ENCODE measurements around the gene EEPD1. TPM values are rescaled to one million over a fixed set of nuclear protein-coding genes. Genes with fewer than 3 reads are reported as not detected.
"Not testable (repeated sequence)": the region's sequence is repeated elsewhere in the genome, so short reads cannot be mapped to it uniquely, and the experiment has no call there.

The EEPD1 gene
- total RNA-seq, result under 1 TPM; 0.40 to 0.48 TPM

DNA sequence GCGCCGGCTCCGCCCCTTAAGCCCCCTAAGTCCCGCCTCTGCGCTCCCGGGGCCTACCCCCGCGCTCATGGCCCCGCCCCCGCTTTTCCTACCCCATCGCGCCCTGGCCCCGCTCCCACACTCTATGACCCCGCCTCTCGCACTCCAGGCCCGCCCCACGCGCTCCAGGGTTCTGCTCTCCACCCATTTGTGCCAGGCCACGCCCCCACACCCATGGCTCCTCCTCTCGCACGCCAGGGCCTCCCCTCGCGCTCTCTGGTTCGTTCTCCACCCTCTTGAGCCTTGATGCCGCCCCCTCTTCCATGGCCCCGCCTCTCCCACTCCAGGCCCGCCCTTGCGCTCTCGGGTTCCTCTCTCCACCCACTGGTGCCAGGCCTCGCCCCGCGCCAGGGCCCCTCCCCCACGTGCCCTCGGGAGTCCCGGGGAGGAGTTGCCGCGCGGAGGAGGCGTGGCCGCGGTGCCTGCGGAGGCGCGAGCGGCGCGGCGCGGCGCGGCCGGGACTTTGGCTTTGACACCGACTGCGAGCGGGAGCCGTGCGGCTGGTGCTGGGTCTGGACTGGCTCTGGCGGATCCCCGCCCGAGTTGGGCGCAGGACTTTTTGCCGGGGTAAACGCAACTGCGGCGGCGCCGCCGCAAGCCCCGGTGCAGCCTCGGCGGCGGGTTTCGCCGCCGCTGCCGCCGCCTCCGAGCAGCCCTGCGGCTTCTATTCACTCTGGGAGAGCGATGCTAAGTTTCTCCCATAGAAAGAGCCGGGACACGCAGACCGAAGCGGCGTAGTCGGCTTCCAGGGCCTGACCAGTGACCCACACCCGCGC is at the start of gene EEPD1:
EEPD1 (plus strand) TSS at position 499 of the 815 bp plus-strand sequence. CDS start 1,071 bp downstream, outside the sequence.
- CTCF ChIA-PET, result interaction anchor here (1.3 kb wide), 1 partner anchor 135 kb away, joined by 3 read pairs; no protein-coding TSS in a partner anchor
- POLR2A ChIA-PET, result no interaction called here

DNA sequence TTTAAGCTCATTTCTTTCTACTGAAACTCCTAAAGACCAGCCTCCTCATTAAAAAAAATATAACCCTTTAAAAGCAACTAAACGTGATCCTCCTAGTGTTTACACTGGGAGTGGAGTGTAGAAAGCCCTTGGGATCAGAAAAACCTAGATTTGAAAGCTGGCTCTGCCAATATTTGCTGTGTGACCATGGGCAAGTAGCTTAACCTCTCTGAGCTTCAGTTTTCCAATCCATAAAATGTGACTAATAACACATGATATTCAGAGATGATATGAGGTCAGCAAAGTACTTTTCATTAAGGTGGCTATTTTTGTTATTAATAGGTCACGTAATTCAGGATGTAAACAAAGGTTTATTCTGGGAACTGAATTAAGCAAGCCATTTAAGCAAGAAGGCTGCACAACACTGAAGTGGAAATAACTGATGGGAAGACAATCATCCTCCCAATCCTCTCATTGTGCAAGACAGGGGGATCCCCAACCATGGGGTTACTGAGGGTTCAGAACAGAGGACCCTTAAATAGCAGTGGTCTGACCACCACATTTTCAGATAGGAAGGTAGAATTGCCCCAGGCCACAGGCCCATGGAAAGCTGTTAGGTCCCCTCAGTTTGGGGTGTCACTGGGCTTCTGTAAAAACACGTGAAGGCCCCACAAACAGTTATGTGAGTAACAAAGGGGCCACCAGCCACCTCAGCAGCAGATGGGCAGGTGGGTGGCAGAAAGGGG is 49.1 kb upstream of the EEPD1 start:
- CTCF ChIA-PET, result no interaction called here
- POLR2A ChIA-PET, result no interaction called here

DNA sequence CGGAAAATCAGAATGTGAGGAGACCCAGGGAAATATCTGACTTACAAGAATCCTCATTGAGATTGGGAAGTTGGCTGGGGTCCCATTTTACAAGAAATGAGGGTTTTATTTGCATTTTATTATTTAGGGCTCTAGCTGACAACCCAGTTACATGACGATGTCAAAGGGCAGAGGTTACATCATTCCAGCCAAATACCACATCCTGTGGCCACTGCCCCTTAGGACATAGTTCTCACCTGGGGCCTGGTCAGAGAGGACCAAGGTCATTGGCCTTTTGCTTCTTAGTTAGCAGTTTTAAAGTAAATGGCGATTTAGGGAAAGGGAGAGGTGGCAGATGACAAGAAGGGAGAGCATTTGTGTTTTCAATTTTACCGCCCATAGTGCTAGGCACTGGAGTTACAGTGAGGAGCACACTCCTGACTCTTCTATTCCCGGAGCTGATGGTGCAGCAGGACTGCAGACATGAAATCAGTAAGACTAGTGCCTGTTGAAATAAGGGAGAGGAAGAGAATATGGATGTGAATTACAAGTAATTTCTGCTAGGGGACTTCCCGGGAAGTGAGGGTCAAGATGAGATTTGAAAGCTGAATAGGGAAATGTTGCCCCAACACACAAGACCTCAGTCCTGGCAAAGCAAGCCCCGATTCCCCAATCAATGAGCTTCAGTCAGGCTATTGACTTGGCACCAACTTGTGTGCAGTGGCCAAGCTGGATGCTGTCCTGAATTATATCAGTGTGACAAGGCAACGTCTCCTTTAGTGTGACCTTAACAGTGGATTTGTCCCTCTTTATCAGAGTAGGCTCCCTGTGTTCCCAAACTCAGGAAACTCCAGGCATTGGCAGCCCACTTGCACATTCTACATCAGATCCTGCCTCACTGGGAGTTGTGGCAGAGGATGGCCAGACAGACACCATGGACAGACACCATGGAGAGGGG is 45.8 kb upstream of the EEPD1 start:
- POLR2A ChIA-PET, CTCF ChIA-PET: not testable (repeated sequence)

DNA sequence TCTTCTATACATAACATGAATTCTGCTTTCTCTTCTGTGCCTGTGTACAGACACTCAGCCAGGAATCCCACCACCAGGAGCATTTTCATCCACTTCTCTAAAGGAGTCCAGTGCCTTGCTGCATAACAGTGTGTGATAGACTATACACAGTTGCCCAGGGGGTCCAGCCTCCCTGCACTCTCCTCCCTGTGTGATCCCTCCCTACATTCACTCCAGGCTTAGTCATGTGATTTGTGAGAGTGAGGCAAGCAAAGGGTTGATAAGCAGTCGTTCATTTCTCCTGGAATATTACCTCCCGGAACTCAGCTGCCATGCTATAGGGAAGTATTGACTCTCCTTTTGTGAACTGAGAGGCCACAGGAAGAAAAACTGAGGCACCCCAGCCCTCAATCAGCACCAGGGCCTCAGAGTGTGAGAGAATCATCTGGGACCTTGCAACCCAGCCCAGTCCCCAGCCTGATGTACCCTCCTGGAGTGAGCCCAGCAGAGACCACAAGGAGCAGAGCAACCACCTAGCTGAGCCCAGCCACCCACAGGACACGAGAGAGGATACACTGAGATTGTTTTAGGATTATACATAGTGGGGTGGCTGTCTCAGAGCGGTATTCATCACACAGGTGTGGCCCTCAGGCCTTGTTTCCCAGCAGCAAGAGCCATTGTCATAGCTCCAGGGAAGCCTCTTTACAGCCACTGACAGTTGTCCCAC is 45.0 kb upstream of the EEPD1 start:
- ChIA-PET CTCF (no interaction called here), POLR2A (no interaction called here)

DNA sequence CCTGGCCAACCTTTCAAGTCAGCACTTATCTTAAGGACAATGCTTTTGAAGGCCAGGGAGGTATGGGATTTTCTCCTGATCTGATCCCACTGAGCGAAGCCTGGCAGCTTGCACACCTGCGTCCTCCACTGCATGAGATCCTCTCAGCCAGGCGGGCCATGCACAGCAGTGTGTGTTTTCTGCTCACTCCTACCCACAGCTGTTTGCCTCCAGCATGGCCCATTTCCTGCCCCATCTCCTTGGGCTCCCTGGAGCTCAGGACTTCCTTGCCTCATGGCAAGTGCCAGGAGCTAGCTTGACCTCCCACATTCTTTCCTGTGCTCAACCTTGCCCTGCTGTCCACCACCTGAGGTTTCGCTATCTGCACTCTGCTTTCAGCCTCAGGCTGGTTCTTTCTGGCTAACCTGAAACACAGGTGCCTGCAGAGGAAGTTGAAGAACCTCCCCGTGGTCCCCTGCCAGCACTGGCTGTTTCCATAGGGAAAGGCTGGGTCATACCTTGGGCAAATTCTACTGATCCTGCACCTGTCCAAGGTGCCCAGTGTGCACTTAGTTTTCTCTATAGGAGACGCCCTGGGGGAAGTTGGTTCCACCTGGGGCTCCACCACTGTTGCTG is 43.9 kb upstream of the EEPD1 start:
- CTCF ChIA-PET, result no interaction called here
- POLR2A ChIA-PET, result no interaction called here

DNA sequence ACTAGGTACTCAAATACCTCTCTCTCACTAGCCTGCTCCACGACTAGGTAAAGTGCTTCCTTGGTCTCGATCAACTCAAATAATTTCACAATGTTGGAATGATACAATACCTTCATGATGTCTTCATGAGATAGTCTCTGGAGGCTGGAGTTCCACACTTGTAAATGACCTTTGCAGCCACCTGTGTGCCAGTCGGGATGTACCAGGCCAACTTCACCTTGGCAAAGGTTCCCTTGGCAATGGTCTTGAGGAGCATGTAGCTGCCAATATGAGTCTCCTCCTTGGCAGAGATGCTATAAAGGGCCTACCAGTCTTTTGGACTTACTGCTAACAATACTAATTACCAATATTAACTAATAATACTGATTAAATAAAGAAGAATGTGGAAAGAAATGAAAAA is 42.5 kb upstream of the EEPD1 start:
- CTCF ChIA-PET, result no interaction called here
- POLR2A ChIA-PET, result no interaction called here

DNA sequence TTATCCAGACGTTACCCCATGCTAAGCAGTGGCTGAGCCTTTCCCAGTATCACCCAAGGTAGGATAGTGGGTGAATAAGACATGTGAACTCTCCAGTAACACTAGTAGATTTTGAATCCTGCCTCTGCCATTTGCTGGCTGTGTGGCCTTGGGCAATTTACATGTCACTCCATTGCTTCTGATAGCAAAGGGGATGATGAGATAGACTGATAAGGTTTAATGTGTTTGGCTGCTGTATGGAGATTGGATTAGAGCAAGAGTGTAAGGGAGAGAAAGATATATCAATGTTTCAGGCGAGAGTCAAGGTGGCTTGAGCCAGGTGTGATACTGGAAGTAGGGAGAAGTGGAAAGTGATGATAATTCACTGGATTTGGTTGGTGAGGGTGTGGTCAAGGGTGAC is 40.1 kb upstream of the EEPD1 start:
- POLR2A ChIA-PET, result no interaction called here
- CTCF ChIA-PET, result no interaction called here

DNA sequence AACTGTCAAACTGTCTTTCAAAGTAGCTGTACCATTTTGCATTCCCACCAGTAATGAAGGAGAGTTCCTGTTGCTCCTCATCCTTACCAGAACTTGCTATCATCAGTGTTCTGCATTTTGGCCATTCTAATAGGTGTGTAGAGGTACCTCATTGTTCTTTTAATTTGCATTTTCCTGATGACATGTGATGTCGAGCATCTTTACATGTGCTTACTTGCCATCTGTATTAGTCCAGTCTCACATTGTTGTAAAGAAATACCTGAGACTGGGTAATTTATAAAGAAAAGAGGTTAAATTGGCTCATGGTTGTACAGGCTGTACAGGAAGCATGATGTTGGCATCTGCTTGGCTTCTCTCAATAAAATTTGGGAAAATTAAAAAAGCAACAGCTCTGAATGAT is 38.7 kb upstream of the EEPD1 start:
- ChIA-PET POLR2A (no interaction called here), CTCF (no interaction called here)

DNA sequence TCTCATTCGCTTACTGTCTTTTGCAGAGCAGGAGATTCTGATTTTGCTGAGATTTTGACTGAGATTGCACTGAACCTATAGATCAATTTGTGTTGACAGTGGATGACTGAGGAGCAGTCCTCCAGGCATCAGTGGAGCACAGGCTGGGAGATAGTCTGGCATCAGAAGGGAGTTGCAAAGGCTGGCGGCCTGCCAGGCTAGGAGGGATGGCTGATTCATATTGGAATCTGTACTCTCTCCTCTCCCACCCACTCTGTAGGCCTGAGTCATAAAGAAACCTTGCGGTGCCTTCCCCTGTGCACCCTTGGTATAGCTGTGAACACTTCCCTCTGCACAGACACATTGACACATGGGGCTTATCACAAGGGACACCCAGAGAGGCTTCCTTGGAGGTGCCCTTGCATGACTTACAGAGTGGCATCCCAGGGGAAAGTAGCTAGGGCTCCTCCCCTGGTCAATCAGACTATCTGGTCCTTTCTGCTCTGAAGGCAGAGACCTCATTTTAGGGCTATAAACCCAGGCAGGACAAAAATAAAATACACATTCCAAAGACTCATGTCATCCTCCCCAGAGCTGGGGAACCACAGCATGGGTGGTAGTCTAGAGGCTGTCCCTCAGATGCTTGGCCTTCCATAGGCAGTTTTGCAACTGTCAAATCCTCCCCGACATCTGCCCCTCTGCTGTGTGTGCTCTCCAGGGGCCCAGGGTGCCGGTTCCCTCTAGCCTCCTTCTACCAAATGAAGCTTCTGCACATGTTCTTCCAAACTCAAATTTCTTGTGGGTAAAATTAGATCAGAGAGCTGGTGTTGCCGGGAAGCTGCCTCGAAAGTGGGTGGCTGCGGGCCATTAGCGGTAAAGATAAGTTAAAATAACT is 37.4 kb upstream of the EEPD1 start:
- ChIA-PET POLR2A (no interaction called here), CTCF (interaction anchor here (0.8 kb wide), 1 partner anchor 40 kb away, joined by 3 read pairs; no protein-coding TSS in a partner anchor)

DNA sequence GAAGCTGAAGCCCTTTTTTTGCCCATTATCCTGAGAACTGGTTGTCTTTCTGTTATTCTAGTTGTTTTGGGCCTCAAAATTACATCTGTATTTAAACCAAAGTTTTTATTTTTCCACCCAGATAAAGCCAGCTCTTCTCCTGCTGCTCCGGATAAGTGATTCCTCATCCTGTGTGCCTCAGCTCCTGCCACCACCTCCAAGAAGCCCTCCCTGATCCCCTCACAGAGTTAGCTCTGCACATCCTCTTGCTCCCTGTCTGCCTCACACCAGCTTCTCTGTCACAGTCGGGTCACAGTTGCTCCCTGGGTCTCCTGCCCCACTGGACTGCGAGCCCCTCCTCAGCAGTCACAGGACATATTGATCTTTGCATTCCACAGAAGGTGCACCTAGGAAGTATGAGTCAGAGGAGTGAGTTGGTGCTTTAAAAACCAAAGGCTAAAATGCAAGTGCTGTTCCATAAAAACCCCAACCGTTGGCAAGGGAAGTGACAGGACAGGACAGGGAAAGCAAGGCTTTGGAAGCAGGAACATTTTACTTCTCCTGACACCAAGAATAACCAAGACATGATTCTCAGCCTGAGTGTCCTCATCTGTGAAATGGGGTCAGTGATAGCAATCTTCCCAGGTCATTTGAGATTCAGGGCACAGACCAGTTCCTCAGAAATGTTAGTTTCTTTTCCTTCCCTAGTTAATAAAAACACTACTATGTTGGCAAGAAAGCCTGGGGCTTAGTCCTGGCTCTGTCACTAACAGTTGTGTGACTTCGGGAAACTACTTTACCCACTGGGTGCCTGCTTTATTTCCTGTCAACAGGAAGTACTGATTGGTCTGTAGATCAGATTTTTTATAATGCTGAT is 36.5 kb upstream of the EEPD1 start:
- POLR2A ChIA-PET, result no interaction called here
- CTCF ChIA-PET, result interaction anchor here (0.8 kb wide), 1 partner anchor 39 kb away, joined by 3 read pairs; no protein-coding TSS in a partner anchor

DNA sequence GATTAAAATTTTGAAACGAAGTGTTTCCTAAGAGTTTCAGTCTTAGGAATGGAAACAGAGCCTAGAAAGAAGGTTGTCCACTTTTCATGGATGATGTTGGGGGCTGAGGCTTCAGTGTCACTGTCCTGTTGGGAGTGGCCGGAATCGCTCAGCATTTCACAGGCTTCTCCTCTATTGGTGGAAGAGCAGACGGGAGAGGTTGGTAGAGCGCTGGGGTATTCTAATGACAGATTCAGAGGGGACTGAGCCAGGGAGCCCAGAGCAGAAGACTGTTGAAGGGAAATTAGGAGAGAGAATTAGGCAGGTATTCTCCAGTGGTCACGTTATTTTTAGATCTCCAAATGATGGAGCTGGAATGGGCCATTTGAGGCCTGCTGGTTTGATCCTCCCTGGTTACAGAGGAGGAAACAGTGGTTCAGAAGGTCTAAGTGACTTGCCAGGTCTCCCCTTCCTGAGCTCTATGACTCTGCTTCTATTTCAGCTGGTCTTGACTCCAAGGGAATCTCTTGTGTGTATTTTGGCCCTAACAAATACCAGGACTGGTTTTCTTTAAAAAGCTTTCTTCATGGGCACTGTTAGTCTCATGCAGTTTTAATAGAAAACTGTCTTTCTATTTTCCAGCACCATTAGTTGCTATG is 35.7 kb upstream of the EEPD1 start:
- ChIA-PET POLR2A (no interaction called here), CTCF (no interaction called here)

DNA sequence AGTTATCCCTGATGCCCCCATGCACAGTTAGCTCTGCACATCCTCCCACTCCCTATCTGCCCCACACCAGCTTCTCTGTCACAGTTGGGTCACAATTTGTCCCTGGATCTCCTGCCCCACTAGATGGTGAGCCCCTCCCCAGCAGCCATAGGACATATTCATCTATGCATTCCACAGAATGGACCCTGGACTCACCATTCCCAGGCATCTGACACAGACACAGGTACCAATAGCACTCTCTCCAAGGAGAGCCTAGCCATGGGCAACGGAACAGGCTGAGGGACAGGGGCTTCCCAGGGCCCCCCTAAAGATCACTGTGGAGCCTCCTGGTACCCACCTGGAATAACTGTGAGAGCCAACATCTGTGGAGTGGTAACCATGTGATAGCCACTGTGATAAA is 34.7 kb upstream of the EEPD1 start:
- POLR2A ChIA-PET, result no interaction called here
- CTCF ChIA-PET, result no interaction called here

DNA sequence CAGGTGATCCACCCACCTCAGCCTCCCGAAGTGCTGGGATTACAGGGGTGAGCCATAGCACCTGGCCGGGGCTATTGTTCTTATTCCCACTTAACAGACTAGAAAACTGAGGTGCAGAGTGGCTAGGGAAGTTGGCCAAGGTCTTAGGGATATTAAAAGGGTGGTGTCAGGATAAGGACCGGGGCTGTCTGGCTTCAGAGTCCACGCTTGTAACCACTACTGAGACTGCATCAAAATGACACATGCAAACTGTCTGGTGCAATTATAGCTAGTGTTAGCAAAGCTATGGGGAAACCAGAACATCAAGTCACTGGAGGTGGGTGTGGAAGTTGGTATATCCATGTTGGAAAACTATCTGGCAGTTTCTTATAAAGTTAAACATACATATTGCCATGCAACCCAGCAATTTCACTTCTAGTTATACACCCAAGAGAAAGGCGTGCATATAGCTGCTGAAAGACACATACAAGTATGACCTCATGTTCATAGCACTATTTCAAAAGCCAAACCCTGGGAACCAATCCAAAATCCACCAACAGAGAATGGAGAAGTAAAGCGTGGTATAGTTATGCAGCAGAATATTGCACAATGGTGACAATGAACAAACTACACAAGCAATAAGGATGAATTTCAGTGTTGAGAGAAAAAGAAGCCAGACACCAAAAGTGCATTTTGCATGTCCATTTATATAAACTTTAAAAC is 33.9 kb upstream of the EEPD1 start:
- ChIA-PET POLR2A (no interaction called here), CTCF (no interaction called here)

DNA sequence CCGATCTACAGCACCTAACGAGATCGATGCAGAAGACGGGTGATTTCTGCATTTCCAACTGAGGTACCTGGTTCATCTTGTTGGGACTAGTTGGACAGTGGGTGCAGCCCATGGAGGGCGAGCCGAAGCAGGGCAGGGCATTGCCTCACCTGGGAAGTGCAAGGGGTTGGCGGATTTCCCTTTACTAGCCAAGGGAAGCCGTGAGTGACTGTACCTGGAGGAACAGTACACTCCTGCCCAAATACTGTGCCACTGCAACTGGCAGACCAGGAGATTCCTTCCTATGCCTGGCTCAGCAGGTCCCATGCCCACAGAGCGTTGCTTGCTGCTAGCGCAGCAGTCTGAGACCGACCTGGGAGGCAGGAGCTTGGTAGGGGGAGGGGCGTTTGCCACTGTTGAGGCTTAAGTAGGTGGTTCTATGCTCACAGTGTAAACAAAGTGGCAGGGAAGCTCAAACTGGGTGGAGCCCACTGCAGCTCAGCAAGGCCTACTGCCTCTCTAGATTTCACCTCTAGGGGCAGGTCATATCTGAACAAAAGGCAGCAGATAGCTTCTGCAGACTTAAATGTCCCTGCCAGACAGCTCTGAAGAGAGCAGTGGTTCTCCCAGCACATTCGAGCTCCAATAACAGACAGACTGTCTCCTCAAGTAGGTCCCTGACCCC is 32.9 kb upstream of the EEPD1 start:
- POLR2A ChIA-PET, CTCF ChIA-PET: not testable (repeated sequence)

DNA sequence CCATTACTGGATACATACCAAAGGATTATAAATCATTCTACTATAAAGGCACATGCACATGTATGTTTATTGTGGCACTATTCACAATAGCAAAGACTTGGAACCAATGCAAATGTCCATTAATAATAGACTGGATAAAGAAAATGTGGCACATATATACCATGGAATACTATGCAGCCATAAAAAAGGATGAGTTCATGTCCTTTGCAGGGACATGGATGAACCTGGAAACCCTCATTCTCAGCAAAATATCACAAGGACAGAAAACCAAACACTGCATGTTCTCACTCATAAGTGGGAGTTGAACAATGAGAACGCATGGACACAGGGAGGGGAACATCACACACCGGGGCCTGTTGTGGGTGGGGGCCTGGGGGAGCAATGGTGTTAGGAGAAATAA is 27.4 kb upstream of the EEPD1 start:
- POLR2A ChIA-PET, CTCF ChIA-PET: not testable (repeated sequence)

Data from activated CD8-positive, alpha-beta memory T cell treated with anti-CD3 and anti-CD28 coated beads for 36 hours (primary cell).